ENCODE results near the gene C20orf96.

Gene C20orf96

DNA sequence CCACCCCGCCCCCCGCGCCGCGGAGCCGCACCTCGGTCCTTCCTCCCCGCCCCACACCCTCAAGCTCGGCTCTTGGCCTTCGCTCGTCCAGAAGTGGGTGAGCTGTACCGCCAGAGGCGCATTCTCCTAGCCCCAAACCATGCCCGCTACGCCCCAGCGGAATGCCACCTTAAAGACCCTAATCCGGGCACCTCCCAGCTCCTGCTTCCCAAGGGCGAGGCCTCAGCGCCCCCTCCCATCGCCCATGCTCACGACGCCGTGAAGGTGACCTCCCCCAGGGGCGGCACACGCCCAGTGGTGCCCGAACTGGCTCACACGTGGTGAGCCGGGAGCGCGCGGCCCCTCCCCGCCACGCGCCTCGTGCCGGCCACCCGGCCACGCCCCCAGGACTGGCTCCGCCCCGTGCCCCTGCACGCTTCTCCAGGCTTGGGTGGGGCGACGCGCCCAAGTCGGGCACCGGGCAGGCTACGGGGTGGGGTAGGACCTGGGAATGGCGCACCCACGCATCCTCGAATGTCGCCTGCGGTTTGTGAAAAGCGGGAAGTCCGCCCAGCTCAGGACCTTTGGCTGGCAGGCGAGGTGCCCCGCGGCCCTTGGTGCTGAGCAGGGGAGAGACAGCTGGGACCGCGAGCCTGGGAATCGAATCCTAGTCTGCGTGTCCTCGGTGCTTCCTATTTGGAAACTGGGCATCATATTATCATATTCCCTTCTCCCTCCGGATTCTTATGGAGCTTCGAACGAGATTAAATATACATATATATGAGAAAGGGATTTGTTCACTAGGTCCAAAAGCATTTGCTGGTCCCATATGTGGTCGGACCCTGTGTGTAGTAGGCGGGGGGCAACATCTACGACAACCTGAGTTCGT, 33.9 kb upstream of the C20orf96 start:
- peak overlapping the region; percentile 83 for H3K4me3 ChIP-seq (replicated peaks; ENCODE audit: low read depth, low read length)
- DNase-seq (ENCODE audit: low read depth) = peak; percentile 84
- TF ChIP-seq, protein P1, sequence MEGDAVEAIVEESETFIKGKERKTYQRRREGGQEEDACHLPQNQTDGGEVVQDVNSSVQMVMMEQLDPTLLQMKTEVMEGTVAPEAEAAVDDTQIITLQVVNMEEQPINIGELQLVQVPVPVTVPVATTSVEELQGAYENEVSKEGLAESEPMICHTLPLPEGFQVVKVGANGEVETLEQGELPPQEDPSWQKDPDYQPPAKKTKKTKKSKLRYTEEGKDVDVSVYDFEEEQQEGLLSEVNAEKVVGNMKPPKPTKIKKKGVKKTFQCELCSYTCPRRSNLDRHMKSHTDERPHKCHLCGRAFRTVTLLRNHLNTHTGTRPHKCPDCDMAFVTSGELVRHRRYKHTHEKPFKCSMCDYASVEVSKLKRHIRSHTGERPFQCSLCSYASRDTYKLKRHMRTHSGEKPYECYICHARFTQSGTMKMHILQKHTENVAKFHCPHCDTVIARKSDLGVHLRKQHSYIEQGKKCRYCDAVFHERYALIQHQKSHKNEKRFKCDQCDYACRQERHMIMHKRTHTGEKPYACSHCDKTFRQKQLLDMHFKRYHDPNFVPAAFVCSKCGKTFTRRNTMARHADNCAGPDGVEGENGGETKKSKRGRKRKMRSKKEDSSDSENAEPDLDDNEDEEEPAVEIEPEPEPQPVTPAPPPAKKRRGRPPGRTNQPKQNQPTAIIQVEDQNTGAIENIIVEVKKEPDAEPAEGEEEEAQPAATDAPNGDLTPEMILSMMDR (IDR thresholded peaks at IDR 0.05; ENCODE audit: low read length, missing control alignments) = peak; percentile 46

DNA sequence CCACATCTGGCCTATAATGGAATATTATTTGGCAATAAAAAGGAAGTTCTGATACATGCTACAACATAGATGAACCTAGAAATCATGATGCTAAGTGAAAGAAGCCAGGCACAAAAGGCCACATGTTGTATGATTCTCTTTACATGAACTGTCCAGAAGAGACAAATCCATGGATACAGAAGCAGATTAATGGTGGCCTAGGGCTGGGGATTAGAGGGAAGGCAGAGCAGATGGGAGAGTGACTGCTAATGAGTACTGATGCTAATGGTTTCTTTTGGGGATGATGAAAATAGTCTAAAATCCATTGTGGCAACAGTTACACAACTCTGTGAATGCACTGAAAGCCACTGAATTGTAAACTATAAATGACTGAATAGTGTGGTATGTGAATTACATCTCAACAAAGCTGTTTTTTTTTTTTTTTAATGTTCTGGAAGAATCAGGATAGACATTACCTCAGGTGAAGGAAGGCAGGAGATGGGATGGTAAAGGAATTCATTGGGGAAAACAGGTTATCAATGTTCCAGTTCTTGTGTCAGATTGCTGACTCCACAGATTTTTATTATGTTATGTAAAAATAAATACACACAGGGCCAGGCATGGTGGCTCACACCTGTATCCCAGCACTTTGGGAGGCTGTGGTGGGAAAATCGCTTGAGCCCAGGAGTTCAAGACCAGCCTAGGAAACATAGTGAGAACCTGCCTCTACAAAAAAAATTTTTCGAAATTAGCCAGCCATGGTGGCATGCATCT, 25.9 kb upstream of the C20orf96 start:
- H3K4me3 ChIP-seq (replicated peaks; ENCODE audit: low read depth, low read length) = no peak overlapping the region
- TF ChIP-seq, protein P1 (IDR thresholded peaks at IDR 0.05; ENCODE audit: low read length, missing control alignments) = no peak
- DNase-seq (ENCODE audit: low read depth) = no peak

DNA sequence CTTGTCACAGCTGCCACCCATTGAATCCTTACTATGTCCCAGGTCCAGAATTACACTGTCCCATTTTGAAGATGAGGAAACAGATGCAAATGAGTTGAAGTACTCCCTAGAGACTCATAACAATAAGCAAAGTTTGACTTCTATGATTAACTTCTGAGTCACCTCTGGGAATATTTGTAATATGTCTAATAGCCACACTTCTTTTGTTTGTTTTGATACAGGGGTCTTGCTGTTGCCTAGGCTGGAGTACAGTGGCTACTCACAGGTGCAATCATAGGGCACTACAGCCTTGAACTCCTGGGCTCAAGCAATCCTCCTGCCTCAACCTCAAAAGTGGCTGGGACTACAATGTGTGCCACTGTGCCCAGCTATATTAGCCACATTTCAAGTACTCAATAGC, 23.4 kb upstream of the C20orf96 start:
- TF ChIP-seq, protein P1 (IDR thresholded peaks at IDR 0.05; ENCODE audit: low read length, missing control alignments) = no peak
- no peak overlapping the region for H3K4me3 ChIP-seq (replicated peaks; ENCODE audit: low read depth, low read length)
- DNase-seq (ENCODE audit: low read depth) = peak; percentile 70

DNA sequence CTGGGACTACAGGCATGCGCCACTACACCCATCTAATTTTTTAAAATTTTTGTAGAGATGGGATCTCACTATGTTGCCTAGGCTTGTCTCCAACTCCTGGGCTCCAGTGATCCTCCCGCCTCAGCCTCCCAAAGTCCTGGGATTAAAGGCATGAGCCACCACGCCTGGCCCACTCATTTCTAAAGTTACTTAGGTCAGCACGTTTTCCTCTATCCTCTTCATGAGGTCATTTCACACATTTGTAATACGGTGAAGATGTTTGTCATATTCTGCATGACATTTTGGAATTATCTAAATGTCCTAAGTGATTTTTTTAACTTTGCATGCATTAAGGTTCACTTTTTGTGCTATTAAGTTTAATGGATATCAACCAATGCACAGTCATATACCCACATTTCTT, 22.9 kb upstream of the C20orf96 start:
- no peak for DNase-seq (ENCODE audit: low read depth)
- TF ChIP-seq, protein P1 (IDR thresholded peaks at IDR 0.05; ENCODE audit: low read length, missing control alignments) = no peak
- H3K4me3 ChIP-seq (replicated peaks; ENCODE audit: low read depth, low read length) = no peak overlapping the region

DNA sequence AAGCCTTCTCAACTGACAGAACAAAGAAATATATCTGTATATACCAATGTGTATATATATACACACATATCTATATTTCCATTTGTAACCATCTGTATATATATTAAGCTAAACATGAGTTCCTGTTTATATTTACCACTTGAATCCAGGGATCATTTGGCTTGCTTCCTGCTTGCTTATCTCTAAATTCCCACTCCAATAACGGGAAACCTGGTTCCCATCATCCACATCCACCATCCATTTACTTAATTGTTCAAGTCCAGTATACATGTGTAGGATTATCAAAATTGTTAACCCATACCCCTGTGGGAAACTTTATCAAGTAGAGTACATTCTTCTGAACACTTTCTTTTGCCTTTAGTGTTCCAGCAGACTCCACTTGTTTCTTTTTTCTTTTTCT, 22.3 kb upstream of the C20orf96 start:
- TF ChIP-seq, protein P1 (IDR thresholded peaks at IDR 0.05; ENCODE audit: low read length, missing control alignments) = no peak
- no peak overlapping the region for H3K4me3 ChIP-seq (replicated peaks; ENCODE audit: low read depth, low read length)
- DNase-seq (ENCODE audit: low read depth) = no peak

DNA sequence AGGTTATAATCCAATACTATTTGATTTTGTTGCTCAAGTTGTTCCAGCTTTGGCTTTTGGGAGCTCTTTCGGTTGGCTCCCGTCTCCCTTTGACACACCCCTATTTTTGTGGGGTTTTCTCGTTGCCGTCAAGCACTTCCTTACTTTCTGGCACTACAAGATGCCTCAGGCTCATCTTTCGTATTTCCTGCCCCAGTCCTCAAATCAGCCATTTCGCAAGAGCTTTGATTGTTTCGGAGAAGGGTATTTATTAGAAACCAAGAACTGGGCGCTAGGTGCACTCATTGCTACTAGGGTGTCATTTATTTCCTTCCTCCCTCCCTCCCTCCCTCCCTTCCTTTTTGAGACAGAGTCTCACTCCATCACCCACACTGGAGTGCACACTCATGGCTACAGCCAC, 21.5 kb upstream of the C20orf96 start:
- TF ChIP-seq, protein P1 (IDR thresholded peaks at IDR 0.05; ENCODE audit: low read length, missing control alignments) = no peak
- DNase-seq (ENCODE audit: low read depth) = no peak
- H3K4me3 ChIP-seq (replicated peaks; ENCODE audit: low read depth, low read length) = no peak overlapping the region
